ENCODE measurements around the gene MAP2K2.
A peak's percentile ranks its signal among the peaks of the same experiment; 100 is the strongest.
"Not testable (repeated sequence)": the region's sequence is repeated elsewhere in the genome, so short reads cannot be mapped to it uniquely, and the experiment has no call there.

Gene MAP2K2

GRCh38 chr19:4123615-4124568 lies at the start of gene MAP2K2:
Gene MAP2K2 (minus strand): TSS chr19:4124122. CDS start chr19:4123875, 247 bp downstream.
- peak; percentile 81 for DNase-seq (ENCODE audit: low read depth)

- no peak for DNase-seq (ENCODE audit: low read depth)
These were observed 49.0 kb upstream of the MAP2K2 start for GRCh38 chr19:4172861-4173473.

DNA sequence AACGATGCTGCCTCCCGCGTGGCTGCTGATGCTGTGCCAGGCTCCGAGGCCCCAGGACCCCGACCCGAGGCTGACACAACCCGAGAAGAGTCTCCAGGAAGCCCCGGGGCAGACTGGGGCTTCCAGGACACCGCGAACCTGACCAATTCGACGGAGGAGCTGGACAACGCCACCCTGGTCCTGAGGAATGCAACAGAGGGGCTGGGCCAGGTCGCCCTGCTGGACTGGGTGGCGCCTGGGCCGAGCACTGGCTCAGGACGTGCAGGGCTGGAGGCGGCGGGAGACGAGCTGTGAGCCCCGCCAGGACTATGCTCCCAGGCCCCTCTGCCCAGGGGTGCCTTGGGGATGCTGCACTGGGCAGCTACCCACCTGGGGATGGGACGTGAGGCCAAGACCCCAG lies 47.8 kb upstream of the MAP2K2 start:
- no peak for DNase-seq (ENCODE audit: low read depth)

DNA sequence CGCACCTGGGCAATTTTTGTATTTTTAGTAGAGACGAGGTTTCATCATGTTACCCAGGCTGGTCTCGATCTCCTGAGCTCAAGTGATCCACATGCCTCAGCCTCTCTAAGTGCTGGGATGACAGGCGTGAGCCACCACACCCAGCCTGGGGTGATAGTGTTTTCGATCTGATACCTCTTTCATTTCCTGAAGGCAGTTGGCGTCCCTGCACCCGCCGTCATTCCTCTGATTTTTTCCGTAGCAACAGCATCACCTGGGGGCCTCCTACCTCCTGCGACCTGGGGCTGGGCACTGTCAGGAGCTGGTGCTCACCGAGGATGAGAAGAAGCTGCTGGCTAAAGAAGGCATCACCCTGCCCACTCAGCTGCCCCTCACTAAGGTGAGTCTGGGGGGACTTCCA lies 40.3 kb upstream of the MAP2K2 start:
- no peak for DNase-seq (ENCODE audit: low read depth)

GRCh38 chr19:4161415-4162077 lies 37.6 kb upstream of the MAP2K2 start:
- no peak for DNase-seq (ENCODE audit: low read depth)

- DNase-seq (ENCODE audit: low read depth), result not testable (repeated sequence)
These were observed 34.0 kb upstream of the MAP2K2 start for GRCh38 chr19:4157971-4158370.

- DNase-seq (ENCODE audit: low read depth), result no peak
These were observed 33.2 kb upstream of the MAP2K2 start for GRCh38 chr19:4157164-4157563.

- DNase-seq (ENCODE audit: low read depth), result no peak
These were observed 30.8 kb upstream of the MAP2K2 start for GRCh38 chr19:4154571-4155312.

DNA sequence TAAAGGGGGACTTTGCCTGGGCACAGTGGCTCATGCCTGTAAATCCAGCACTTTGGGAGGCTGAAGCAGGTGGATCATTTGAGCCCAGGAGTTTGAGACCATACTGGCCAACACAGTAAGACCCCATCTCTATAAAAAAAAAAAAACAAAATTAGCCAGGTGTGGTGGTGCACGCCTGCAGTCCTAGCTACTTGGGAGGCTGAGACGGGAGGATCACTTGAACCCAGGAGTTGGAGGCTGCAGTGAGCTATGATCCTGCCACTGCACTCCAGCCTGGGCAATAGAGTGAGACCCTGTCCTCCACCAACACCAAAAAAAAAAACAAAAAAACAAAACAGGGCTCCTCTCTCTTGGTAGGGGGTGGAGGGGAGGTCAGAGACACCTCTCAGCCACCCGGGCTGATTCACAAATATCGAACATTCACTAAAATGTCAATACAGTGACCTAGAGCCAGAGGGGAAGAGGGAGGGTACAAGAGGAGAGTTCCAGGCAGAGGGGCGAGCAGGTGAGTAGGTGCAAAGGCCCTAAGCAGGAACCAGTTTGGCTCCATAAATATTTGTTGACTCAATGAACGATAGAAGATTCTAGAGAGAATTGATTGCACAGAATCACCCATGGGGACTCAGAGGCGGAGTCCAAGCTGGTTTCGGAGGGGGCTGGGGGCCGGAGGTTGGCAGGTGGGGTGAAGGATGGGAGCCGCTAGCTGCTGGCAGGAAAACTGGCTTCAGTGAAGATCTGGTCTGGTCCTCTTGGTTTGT lies 28.5 kb upstream of the MAP2K2 start:
- DNase-seq (ENCODE audit: low read depth), result no peak

DNA sequence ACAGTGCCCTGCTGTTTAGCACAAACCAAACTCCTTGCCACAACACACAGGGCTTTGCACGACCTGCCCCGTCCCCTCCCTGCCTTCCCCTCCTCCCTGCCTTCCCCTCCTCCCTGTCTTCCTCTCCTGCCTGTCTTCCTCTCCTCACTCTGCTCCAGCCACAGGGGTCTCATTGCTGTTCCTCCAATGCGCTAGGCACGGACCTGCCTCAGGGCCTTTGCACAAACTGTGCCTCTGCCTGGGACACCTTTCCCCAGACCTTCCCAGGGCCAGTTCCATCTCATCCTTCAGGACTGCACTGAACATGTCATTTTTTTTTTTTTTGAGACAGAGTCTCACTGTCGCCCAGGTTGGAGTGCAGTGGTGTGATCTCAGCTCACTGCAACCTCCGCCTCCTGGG lies 27.7 kb upstream of the MAP2K2 start:
- no peak for DNase-seq (ENCODE audit: low read depth)

DNA sequence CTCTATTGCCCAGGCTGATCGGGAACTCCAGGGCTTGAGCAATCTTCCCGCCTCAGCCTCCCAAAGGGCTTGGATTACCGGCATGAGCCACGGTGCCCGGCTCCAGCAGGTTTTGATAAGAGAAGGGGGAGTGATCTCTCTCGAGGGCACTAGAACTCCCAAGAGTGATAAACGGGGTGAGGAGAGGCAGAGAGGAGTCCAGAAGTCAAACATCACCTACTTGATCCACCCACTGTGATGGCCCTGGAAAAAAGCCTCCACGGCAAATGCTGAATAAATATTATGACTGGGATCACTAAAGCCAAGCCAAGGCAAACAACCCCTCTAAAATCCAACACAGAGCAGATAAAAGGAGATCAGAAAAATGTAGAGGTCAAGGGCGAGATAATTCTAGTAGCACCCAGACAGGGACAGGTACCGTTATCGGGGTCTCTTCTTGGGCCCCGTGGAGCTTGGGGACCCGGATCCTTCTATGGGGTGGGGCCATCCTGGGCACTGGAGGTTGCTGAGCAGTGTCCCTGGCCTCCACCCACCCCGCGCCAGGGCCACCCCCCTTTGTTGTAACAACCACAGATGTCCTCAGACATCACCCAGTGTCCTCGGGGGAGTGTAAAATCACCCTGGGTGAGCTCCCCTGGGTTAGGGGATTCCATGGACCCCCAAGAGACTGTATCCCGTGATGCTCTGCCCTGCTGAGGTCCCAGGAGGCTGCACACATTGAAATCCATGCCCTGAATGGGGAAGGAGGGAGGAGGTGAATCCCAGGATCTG lies 25.8 kb upstream of the MAP2K2 start:
- no peak for DNase-seq (ENCODE audit: low read depth)

GRCh38 chr19:4144666-4145249 lies 20.8 kb upstream of the MAP2K2 start:
- DNase-seq (ENCODE audit: low read depth), result no peak

DNA sequence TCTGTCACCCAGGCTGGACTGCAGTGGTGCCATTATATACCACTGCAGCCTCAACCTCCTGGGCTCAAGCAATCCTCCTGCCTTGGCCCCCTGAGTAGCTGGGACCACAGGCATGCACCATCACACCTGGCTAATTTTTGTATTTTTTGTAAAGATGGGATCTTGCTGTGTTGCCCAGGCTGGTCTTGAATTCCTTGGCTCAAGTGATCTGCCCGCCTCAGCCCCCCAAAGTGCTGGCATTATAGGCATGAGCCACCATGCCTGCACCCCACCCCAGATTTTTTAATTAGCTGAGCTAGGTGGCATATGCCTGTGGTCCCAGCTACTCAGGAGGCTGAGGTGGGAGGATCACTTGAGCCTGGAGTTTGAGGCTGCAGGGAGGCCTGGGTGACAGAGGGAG lies 19.0 kb upstream of the MAP2K2 start:
- DNase-seq (ENCODE audit: low read depth), result not testable (repeated sequence)

GRCh38 chr19:4140237-4140711 lies 16.4 kb upstream of the MAP2K2 start:
- peak; percentile 60 for DNase-seq (ENCODE audit: low read depth)

DNA sequence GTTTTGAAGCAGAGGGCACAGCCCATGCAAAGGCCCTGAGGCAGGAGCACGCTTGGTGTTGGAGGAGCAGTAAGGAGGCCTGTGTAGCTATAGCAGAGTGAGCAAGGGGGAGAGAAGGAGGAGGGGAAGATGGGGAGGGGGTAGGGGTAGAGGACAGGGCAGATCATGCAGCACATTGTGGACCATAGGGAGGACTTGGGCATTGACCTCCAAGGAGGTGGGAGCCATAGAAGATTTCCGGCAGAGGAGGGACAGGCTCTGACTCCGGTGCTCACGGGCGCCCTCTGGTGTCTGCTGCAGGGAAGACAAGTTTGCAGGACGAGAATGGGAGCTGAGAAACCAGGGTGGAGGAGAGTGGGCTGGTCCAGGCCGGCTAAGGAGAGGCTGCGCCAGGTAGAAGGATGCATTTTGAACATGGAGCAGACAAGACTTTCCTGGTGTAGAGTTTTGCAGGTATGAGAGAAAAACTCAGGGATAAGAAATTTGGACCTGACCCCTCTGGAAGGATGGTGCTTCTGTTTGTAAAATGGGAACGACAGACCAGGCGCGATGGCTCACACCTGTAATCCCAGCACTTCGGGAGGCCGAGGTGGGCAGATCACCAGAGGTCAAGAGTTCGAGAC lies 15.8 kb upstream of the MAP2K2 start:
- DNase-seq (ENCODE audit: low read depth), result peak; percentile 35

DNA sequence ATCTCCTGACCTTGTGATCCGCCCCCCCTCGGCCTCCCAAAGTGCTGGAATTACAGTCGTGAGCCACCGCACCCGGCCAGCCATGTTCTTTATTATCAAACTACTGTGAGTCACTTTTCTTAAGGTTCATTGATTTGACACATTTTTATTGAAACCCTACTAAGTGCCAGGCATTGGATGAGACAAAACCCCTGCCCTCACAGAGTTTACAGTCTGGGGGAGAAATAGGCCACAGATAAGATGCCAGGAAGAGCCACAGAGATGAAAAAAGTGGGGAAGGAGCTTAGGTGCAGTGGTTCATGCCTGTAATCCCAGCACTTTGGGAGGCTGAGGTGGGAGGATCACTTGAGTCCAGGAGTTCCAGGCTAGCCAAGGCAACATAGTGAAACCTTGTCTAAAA lies 14.5 kb upstream of the MAP2K2 start:
- DNase-seq (ENCODE audit: low read depth), result no peak

DNA sequence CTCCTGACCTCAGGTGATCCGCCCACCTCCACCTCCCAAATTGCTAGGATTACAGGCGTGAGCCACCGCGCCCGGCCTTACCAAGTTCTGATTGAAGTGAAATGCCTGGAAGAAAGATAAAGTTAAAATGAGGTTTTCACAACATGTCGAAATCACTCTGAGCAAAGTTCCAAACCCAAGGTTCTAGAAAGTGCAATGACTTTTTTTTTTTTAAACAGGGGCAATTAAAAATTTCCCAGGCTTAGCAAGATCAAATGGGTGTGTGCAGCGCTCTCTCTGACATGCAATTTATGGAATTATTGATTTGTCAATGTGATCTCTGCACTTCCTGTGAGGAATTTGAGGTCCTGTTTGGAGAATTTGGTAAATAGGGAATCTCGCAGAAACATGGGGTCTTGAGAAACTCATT lies 12.8 kb upstream of the MAP2K2 start:
- no peak for DNase-seq (ENCODE audit: low read depth)

DNA sequence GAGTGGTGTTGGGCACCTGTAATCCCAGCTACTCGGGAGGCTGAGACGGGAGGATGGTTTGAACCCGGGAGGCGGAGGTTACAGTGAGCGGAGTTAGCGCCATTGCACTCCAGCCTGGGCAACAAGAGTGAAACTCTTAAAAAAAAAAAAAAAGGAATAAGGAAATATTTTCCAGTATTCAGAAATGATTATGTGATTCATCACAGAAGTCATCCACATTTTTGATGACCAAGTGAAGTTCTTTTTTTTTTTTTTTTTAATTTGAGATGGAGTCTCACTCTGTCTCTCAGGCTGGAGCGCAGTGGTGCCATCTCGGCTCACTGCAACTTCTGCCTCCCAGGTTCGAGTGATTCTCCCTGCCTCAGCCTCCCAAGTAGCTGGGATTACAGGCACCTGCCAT lies 11.5 kb upstream of the MAP2K2 start:
- not testable (repeated sequence) for DNase-seq (ENCODE audit: low read depth)

DNA sequence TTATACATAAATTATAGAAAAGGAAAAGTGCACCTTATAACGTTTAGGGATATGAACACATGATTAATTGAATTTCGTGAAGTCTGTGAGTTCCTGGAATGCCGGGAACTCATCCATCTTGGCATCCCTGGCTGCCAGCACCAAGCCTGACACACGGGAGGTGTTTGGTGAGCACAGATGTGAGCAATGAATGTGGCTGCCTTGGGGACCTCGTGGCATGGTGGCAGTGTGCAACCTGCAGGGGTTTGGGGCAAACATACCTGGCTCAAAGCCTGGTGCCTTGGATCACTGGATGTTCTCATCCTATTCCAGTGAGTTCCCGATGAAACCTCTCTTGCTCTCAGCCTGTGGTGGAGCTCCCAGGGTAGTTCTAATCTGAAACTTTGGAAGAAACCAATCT lies 10.4 kb upstream of the MAP2K2 start:
- DNase-seq (ENCODE audit: low read depth), result no peak
